Right atrium auricular region (tissue), 2 donors: ENCODE results near the gene SLC5A5. TPM values are rescaled to one million over a fixed set of nuclear protein-coding genes. Genes with fewer than 3 reads are reported as not detected.

Source experiments
- DNase-seq: peaks from one replicate; pipeline ENCODE4 v3.0.0-alpha.2; 2019; ENCODE audit warnings: low spot score
- H3K27ac ChIP-seq, 2 donors: fragments of 200-600 bp; sonication (generic); 1 replicate in 1 of 2; 2 replicates in 1 of 2; pipeline ENCODE4 v1.5.1; 2016 to 2019
- H3K27me3 ChIP-seq, 2 donors: fragments of 200-600 bp; sonication (generic); one replicate each; pipeline versions ENCODE4 v1.5.1 to v1.6.0; 2017 to 2019
- H3K36me3 ChIP-seq: fragments of 200-600 bp; sonication (generic); one replicate; pipeline ENCODE4 v1.5.1; 2016
- H3K4me1 ChIP-seq, 2 donors: fragments of 200-600 bp; sonication (generic); one replicate each; pipeline versions ENCODE4 v1.5.1 to v1.6.0; 2017 to 2019
- H3K4me3 ChIP-seq, 2 donors: fragments of 200-600 bp; sonication (generic); 1 replicate in 1 of 2; 2 replicates in 1 of 2; pipeline ENCODE4 v1.5.1; 2017 to 2019; ENCODE audit warnings: mild to moderate bottlenecking in 1 of 2, moderate library complexity in 1 of 2
- H3K9me3 ChIP-seq, 2 donors: fragments of 200-600 bp; sonication (generic); one replicate each; pipeline ENCODE4 v1.5.1; 2019
- CTCF ChIP-seq, 2 donors: fragments of 200-600 bp; sonication (generic); IDR thresholded peaks; one replicate each; pipeline ENCODE4 v1.5.1; 2019; ENCODE audit warnings: antibody characterized with exemption in 2 of 2
- total RNA-seq, 2 donors: library from RNA; depleted of rRNA; stranded (reverse); fragments of >200 nt; gene quantifications; one replicate each; pipeline ENCODE4 v1.1.0, GENCODE V29; 2016

SLC5A5 gene
- total RNA-seq, 2 donors from 2014 or later, result not detected

GRCh38 chr19:17843292-17843827 lies 28.4 kb upstream of the SLC5A5 start:
- no peak for TF ChIP-seq CTCF (IDR thresholded peaks at IDR 0.05)
- no peaks in the 10 kb centered on the region for H3K36me3 ChIP-seq
- H3K4me1 ChIP-seq, result peaks cover 0 to 26% of the 10 kb centered on the region in 2 donors

GRCh38 chr19:17843908-17844490 lies 27.7 kb upstream of the SLC5A5 start:
- Histone ChIP-seq H3K27me3 (no peaks in the 10 kb centered on the region), H3K36me3 (no peaks in the 10 kb centered on the region), H3K4me1 (peaks cover 0 to 26% of the 10 kb centered on the region in 2 donors), H3K4me3 (no peak overlapping the region), H3K9me3 (no peaks in the 10 kb centered on the region), H3K27ac (no peak overlapping the region)
- no peak for TF ChIP-seq CTCF (IDR thresholded peaks at IDR 0.05)
- DNase-seq, result no peak

More at GRCh38 chr19:17843292-17843827, 28.4 kb upstream of the SLC5A5 start:
- Histone ChIP-seq H3K27ac (no peak overlapping the region), H3K27me3 (no peaks in the 10 kb centered on the region), H3K9me3 (no peaks in the 10 kb centered on the region), H3K4me3 (no peak overlapping the region)
- no peak for DNase-seq

GRCh38 chr19:17846146-17846545 lies 25.6 kb upstream of the SLC5A5 start:
- Histone ChIP-seq H3K4me3 (no peak overlapping the region), H3K4me1 (peaks cover 0 to 24% of the 10 kb centered on the region in 2 donors), H3K27me3 (no peaks in the 10 kb centered on the region), H3K9me3 (no peaks in the 10 kb centered on the region), H3K36me3 (no peaks in the 10 kb centered on the region), H3K27ac (no peak overlapping the region)
- TF ChIP-seq CTCF (IDR thresholded peaks at IDR 0.05), result no peak
- no peak for DNase-seq

- H3K4me3 ChIP-seq, result peak within 1 kb of the TSS; percentile 19 to 48
- TF ChIP-seq CTCF (IDR thresholded peaks at IDR 0.05), result no peak
- no peaks in the 10 kb centered on the region for H3K27me3 ChIP-seq
- H3K4me1 ChIP-seq, result peaks cover 0 to 10% of the 10 kb centered on the region in 2 donors
- no peaks in the 10 kb centered on the region for H3K36me3 ChIP-seq
- DNase-seq, result no peak
- no peaks in the 10 kb centered on the region for H3K9me3 ChIP-seq
- H3K27ac ChIP-seq, result peak within 1 kb of the TSS; percentile 30 to 76
Measured at GRCh38 chr19:17847538-17848366, 24.0 kb upstream of the SLC5A5 start, which contains the start of gene JAK3. Gene JAK3, minus strand, starts transcription at chr19:17847982. Its CDS starts 3,565 bp downstream, at chr19:17844417.

- Histone ChIP-seq H3K27ac (peak overlapping the region; percentile 30 to 76), H3K36me3 (no peaks in the 10 kb centered on the region), H3K27me3 (no peaks in the 10 kb centered on the region)
Measured at GRCh38 chr19:17848595-17849292, 23.0 kb upstream of the SLC5A5 start.

More at GRCh38 chr19:17848595-17849292, 23.0 kb upstream of the SLC5A5 start:
- no peak overlapping the region for H3K4me3 ChIP-seq
- no peaks in the 10 kb centered on the region for H3K9me3 ChIP-seq
- no peak for DNase-seq
- no peak for TF ChIP-seq CTCF (IDR thresholded peaks at IDR 0.05)
- H3K4me1 ChIP-seq, result peaks cover 0 to 10% of the 10 kb centered on the region in 2 donors
